H1 (cell line): ENCODE measurements around the gene PDS5A. TPM values are rescaled to one million over a fixed set of nuclear protein-coding genes. Genes with fewer than 3 reads are reported as not detected.
A peak's percentile ranks its signal among the peaks of the same experiment; 100 is the strongest.

Experiments
- CTCF ChIA-PET: fragments of 300-600 bp; sonication (Branson Sonifier 250); formaldehyde crosslinking; loops from one replicate; lab custom pipeline; 2021; ENCODE audit not compliant: partially characterized antibody; lab: Charles Lee
- POLR2A ChIA-PET: fragments of 300-600 bp; sonication (Branson Sonifier 250); formaldehyde crosslinking; loops from one replicate; lab custom pipeline; 2021; ENCODE audit warnings: inconsistent platforms; ENCODE audit not compliant: partially characterized antibody; lab: Charles Lee
- DNase-seq, 2 experiments: peaks; one replicate each; pipeline versions ENCODE4 v3.0.0 to v3.0.0-alpha.2; 2010 to 2022; ENCODE audit warnings: low spot score in 2 of 2, low read depth in 1 of 2, mixed read lengths in 1 of 2
- FAIRE-seq: peaks from 2 replicates; lab custom pipeline; 2011; peaks lifted over from hg19 to GRCh38; lab: Jason Lieb, UNC
- H2AFZ ChIP-seq: 2 replicates; pipeline ENCODE4 v1.8.1; 2012; ENCODE audit warnings: low read length, inconsistent platforms
- H2AK5ac ChIP-seq: 2 replicates; pipeline ENCODE4 v1.6.1; 2013; ENCODE audit warnings: low read depth, low read length
- H2BK120ac ChIP-seq: replicated peaks from 2 replicates; pipeline ENCODE3; 2013; ENCODE audit warnings: low read depth, low read length, inconsistent platforms
- H2BK12ac ChIP-seq: 2 replicates; pipeline ENCODE4 v1.6.1; 2013; ENCODE audit warnings: low read depth, low read length
- H2BK15ac ChIP-seq: 2 replicates; pipeline ENCODE4 v1.6.1; 2013; ENCODE audit warnings: low read length
- H2BK20ac ChIP-seq: 2 replicates; pipeline ENCODE4 v1.6.1; 2013; ENCODE audit warnings: low read length
- H2BK5ac ChIP-seq: 2 replicates; pipeline ENCODE4 v1.6.1; 2013; ENCODE audit warnings: low read depth, low read length
- H3K14ac ChIP-seq: 2 replicates; pipeline ENCODE4 v1.6.1; 2013; ENCODE audit warnings: inconsistent platforms; ENCODE audit not compliant: insufficient read length
- H3K18ac ChIP-seq: 2 replicates; pipeline ENCODE4 v1.6.1; 2013; ENCODE audit warnings: low read length; ENCODE audit errors: extremely low read depth
- H3K23ac ChIP-seq: 2 replicates; pipeline ENCODE4 v1.6.1; 2013; ENCODE audit warnings: inconsistent platforms; ENCODE audit not compliant: insufficient read length
- H3K23me2 ChIP-seq: 2 replicates; pipeline ENCODE4 v1.6.1; 2013; ENCODE audit warnings: low read depth, low read length
- H3K27ac ChIP-seq: 2 replicates; pipeline ENCODE4 v1.6.1; 2011; ENCODE audit warnings: low read depth, low read length, inconsistent platforms
- H3K27me3 ChIP-seq, 4 experiments: replicated peaks in 1 of 4; 1 replicate in 1 of 4; 2 replicates in 3 of 4; pipeline versions ENCODE4 v1.6.1 to v1.8.1; 2011 to 2013; ENCODE audit warnings: low read length in 3 of 4, mild to moderate bottlenecking in 3 of 4, inconsistent platforms in 2 of 4, mixed read lengths in 2 of 4, moderate library complexity in 1 of 4; ENCODE audit not compliant: control insufficient read depth in 3 of 4, insufficient read depth in 3 of 4; ENCODE audit errors: extremely low read depth in 1 of 4
- H3K36me3 ChIP-seq, 4 experiments: 2 replicates each; pipeline versions ENCODE4 v1.6.1 to v1.8.1; 2011 to 2013; ENCODE audit warnings: mild to moderate bottlenecking in 4 of 4, low read length in 3 of 4, moderate library complexity in 2 of 4, control low read depth in 1 of 4, inconsistent platforms in 1 of 4; ENCODE audit not compliant: insufficient read depth in 4 of 4, control insufficient read depth in 2 of 4
- H3K4ac ChIP-seq: replicated peaks from 2 replicates; pipeline ENCODE3; 2013; ENCODE audit warnings: low read length, low read depth, mixed read lengths, inconsistent platforms; ENCODE audit not compliant: insufficient read length
- H3K4me1 ChIP-seq, 4 experiments: replicated peaks in 1 of 4; 1 replicate in 1 of 4; 2 replicates in 3 of 4; pipeline versions ENCODE4 v1.6.1 to v1.8.1; 2011 to 2013; ENCODE audit warnings: low read length in 3 of 4, inconsistent platforms in 2 of 4, mixed read lengths in 1 of 4; ENCODE audit not compliant: insufficient read depth in 4 of 4, control insufficient read depth in 3 of 4
- H3K4me2 ChIP-seq, 2 experiments: 2 replicates each; pipeline versions ENCODE4 v1.6.1 to v1.8.1; 2011 to 2013; ENCODE audit warnings: low read depth in 2 of 2, low read length in 2 of 2, control low read depth in 1 of 2, inconsistent platforms in 1 of 2, mild to moderate bottlenecking in 1 of 2; ENCODE audit not compliant: insufficient read depth in 1 of 2
- H3K4me3 ChIP-seq, 4 experiments: fragments of 200-600, 300-600 bp in 1 of 4; sonication (generic), shearing (Covaris generic), sonication (Bioruptor Twin) in 1 of 4; 2 replicates each; pipeline versions ENCODE4 v1.5.1 to v1.8.1; 2011 to 2016; ENCODE audit warnings: low read length in 4 of 4, low read depth in 3 of 4, control low read depth in 2 of 4, inconsistent platforms in 2 of 4, mild to moderate bottlenecking in 2 of 4, mixed read lengths in 1 of 4, moderate library complexity in 1 of 4; ENCODE audit not compliant: insufficient read depth in 2 of 4; ENCODE audit errors: extremely low read depth in 1 of 4
- H3K56ac ChIP-seq: replicated peaks from 2 replicates; pipeline ENCODE3; 2013; ENCODE audit warnings: low read depth, mild to moderate bottlenecking, mixed read lengths, low read length, inconsistent platforms; ENCODE audit not compliant: insufficient read length
- H3K79me1 ChIP-seq: 2 replicates; pipeline ENCODE4 v1.6.1; 2013; ENCODE audit warnings: low read depth, low read length, control low read depth
- H3K79me2 ChIP-seq, 2 experiments: 2 replicates each; pipeline versions ENCODE4 v1.6.1 to v1.8.1; 2012 to 2013; ENCODE audit warnings: low read length in 2 of 2, mild to moderate bottlenecking in 2 of 2, inconsistent platforms in 1 of 2; ENCODE audit not compliant: insufficient read depth in 2 of 2, control insufficient read depth in 1 of 2
- H3K9ac ChIP-seq, 4 experiments: replicated peaks in 1 of 4; 1 replicate in 1 of 4; 2 replicates in 3 of 4; pipeline versions ENCODE4 v1.6.1 to v1.8.1; 2011 to 2013; ENCODE audit warnings: low read depth in 3 of 4, low read length in 3 of 4, control low read depth in 2 of 4, mild to moderate bottlenecking in 2 of 4, moderate library complexity in 2 of 4, inconsistent platforms in 1 of 4; ENCODE audit errors: extremely low read depth in 1 of 4
- H3K9me3 ChIP-seq, 2 experiments: 2 replicates each; pipeline versions ENCODE4 v1.6.1 to v1.8.1; 2012 to 2013; ENCODE audit warnings: mild to moderate bottlenecking in 2 of 2, moderate library complexity in 2 of 2, control low read depth in 1 of 2, inconsistent platforms in 1 of 2, low read depth in 1 of 2, low read length in 1 of 2, mixed read lengths in 1 of 2; ENCODE audit not compliant: insufficient read depth in 2 of 2
- H4K20me1 ChIP-seq, 2 experiments: replicated peaks in 1 of 2; 2 replicates each; pipeline versions ENCODE3 to v1.8.1; 2011 to 2013; ENCODE audit warnings: inconsistent platforms in 2 of 2, low read length in 2 of 2, mild to moderate bottlenecking in 1 of 2; ENCODE audit not compliant: insufficient read depth in 2 of 2, control insufficient read depth in 1 of 2
- H4K5ac ChIP-seq: 2 replicates; pipeline ENCODE4 v1.6.1; 2013; ENCODE audit warnings: low read length, low read depth, mixed read lengths, inconsistent platforms; ENCODE audit not compliant: insufficient read length
- H4K8ac ChIP-seq: 2 replicates; pipeline ENCODE4 v1.8.0; 2013; ENCODE audit warnings: mild to moderate bottlenecking, moderate library complexity, low read length, inconsistent platforms; ENCODE audit not compliant: insufficient read depth; ENCODE audit errors: extremely low read depth
- H4K91ac ChIP-seq: replicated peaks from 2 replicates; pipeline ENCODE3; 2013; ENCODE audit warnings: low read length, mixed read lengths, inconsistent platforms; ENCODE audit not compliant: insufficient read length
- BRCA1 ChIP-seq: IDR thresholded peaks from 2 replicates; pipeline ENCODE4 v1.6.1; 2012; ENCODE audit warnings: low read depth, low read length, improper control_type of control experiment
- RAD21 ChIP-seq, 2 experiments: IDR thresholded peaks in 1 of 2; conservative IDR thresholded peaks in 1 of 2; 2 replicates each; pipeline ENCODE4 v1.6.1; 2011; ENCODE audit warnings: low read depth in 2 of 2, low read length in 2 of 2, improper control_type of control experiment in 1 of 2, inconsistent platforms in 1 of 2, mild to moderate bottlenecking in 1 of 2, moderate library complexity in 1 of 2
- WGBS, 2 experiments: shearing (Covaris generic) in 1 of 2; methylation state at CpG; one replicate each; pipeline versions ENCODE4 v1.1.6 to v1.1.7; 2013 to 2015; ENCODE audit warnings: low lambda C conversion rate in 2 of 2, mixed read lengths in 2 of 2, inconsistent platforms in 1 of 2, low coverage in 1 of 2, missing lambda C conversion rate in 1 of 2; ENCODE audit not compliant: insufficient replicate concordance in 2 of 2, insufficient coverage in 1 of 2, insufficient read length in 1 of 2; ENCODE audit errors: extremely low coverage in 1 of 2, missing lambda C conversion rate in 1 of 2; 5-methylcytosine and 5-hydroxymethylcytosine counted together
- polyA plus RNA-seq, 7 experiments: library from polyadenylated mRNA; depleted of rRNA in 3 of 7; stranded (reverse) in 5 of 7; unstranded in 2 of 7; fragments of >200 nt in 5 of 7; fragments of 200-250 nt in 2 of 7; gene quantifications; 1 replicate in 5 of 7; 2 replicates in 1 of 7; 4 replicates in 1 of 7; pipeline versions ENCODE4 v1.2.1 to v1.2.3, GENCODE V29; 2011 to 2013; ENCODE audit warnings: missing spikeins in 2 of 7, mixed read lengths in 2 of 7
- total RNA-seq: library from RNA; stranded (reverse); fragmentation: NEBNext Ultra II Directional; extraction: Animal tissue kit (Norgen Biotek cat#: 25700); gene quantifications from 2 replicates; pipeline ENCODE4 v1.2.1, GENCODE V29; 2021

PDS5A gene
- total and polyA plus RNA-seq, 2 of the 8 experiments (the other 6 are each of a cell fraction or from before 2014, with no cell fraction given) = 15.5 to 76.6 TPM

DNA sequence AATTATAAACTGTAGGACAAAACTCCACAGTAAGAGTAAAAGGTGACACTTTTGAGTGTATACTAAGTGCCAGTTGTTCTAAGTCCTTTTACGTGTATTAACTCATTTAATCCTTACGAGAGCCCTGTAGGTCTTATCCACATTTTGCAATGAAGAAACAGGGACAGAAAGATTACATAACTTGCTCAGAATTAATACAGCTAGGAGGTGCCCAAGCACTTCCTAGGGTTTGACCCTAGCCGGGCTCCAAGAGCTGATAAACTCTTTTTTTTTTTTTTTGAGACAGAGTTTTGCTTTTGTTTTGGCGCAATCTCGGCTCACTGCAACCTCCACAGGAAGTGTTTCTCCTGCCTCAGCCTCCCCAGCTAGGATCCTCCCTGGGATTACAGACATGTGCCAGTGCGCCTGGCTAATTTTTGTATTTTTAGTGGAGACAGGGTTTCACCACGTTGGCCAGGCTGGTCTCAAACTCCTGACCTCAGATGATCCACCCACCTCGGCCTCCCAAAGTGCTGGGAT lies 169.4 kb downstream of the PDS5A start:
- Histone ChIP-seq H4K8ac (no peak overlapping the region), H2BK15ac (no peak overlapping the region), H3K56ac (no peak overlapping the region), H2BK20ac (no peak overlapping the region), H3K4me3 (no peak overlapping the region), H4K20me1 (no peaks in the 10 kb centered on the region), H2BK5ac (no peak overlapping the region), H3K36me3 (no peaks in the 10 kb centered on the region), H3K4me1 (no peaks in the 10 kb centered on the region), H2AK5ac (no peak overlapping the region), H3K9ac (no peak overlapping the region), H3K14ac (no peak overlapping the region), H3K4me2 (no peak overlapping the region), H3K4ac (no peak overlapping the region), H3K23ac (no peak overlapping the region), H2BK12ac (no peak overlapping the region), H4K5ac (no peak overlapping the region), H2BK120ac (no peak overlapping the region), H3K27me3 (no peaks in the 10 kb centered on the region), H3K23me2 (peaks cover 7% of the 10 kb centered on the region; the same call in 1 of the 2 replicates), H2AFZ (no peak overlapping the region), H4K91ac (no peak overlapping the region), H3K18ac (no peak overlapping the region), H3K79me2 (no peaks in the 10 kb centered on the region), H3K27ac (no peak overlapping the region), H3K9me3 (no peaks in the 10 kb centered on the region), H3K79me1 (no peaks in the 10 kb centered on the region)
- FAIRE-seq (no peak), DNase-seq (no peak)
- ChIA-PET CTCF (interaction anchor here (0.7 to 0.8 kb wide), 2 partner anchors 42 to 207 kb away, joined by 3 to 4 read pairs; no protein-coding TSS in a partner anchor), POLR2A (no interaction called here)
- 92% methylated on average over 8 of the region's 8 CpGs; no CpG with 5 or more reads in 1 of the 2 experiments for WGBS, 2 experiments
- TF ChIP-seq BRCA1 (no peak), RAD21 (IDR thresholded peaks at IDR 0.05 in 1 of 2, conservative IDR thresholded peaks at IDR 0.05 in 1 of 2; ENCODE audit: low read depth in 2 of 2, low read length in 2 of 2) (peak; percentile 14 to 34; a peak in 3 of 4 replicates)
